T-cell (primary cell): ENCODE results near the gene MYOM3. TPM values are rescaled to one million over a fixed set of nuclear protein-coding genes. Genes with fewer than 3 reads are reported as not detected.

ENCODE experiments used
- ATAC-seq, 4 experiments: fragments of 200-7000 bp in 3 of 4; fragments of 150-1000 bp in 1 of 4; cut with Tn5 transposase; replicated peaks in 1 of 4; 1 replicate in 3 of 4; 2 replicates in 1 of 4; pipeline ENCODE4 v1.10.0; 2021; ENCODE audit warnings: moderate library complexity in 3 of 4, mild to moderate bottlenecking in 2 of 4, moderate number of reproducible peaks in 1 of 4
- CTCF ChIA-PET, 2 donors: fragments of 300-600 bp; sonication (Branson Sonifier 250); formaldehyde crosslinking; loops; one replicate each; lab custom pipeline; 2022; ENCODE audit warnings: antibody characterized with exemption in 2 of 2; lab: Charles Lee
- POLR2A ChIA-PET, 2 donors: fragments of 300-600 bp; sonication (Branson Sonifier 250); formaldehyde crosslinking; loops; one replicate each; lab custom pipeline; 2022; ENCODE audit warnings: antibody characterized with exemption in 2 of 2; lab: Charles Lee
- DNase-seq, 35 experiments: peaks; one replicate each; pipeline versions ENCODE4 v3.0.0 to v3.0.0-alpha.2; 2013 to 2023
- H3K27ac ChIP-seq: one replicate; pipeline ENCODE4 v1.5.1; 2013; ENCODE audit warnings: low read length
- H3K27me3 ChIP-seq, 2 experiments: replicated peaks in 1 of 2; 1 replicate in 1 of 2; 2 replicates in 1 of 2; pipeline versions ENCODE4 v1.6.1 to v1.7.0; 2013; ENCODE audit warnings: low read length in 1 of 2, mixed read lengths in 1 of 2; ENCODE audit not compliant: control insufficient read depth in 2 of 2, insufficient read depth in 2 of 2; ENCODE audit errors: extremely low read depth in 1 of 2
- H3K36me3 ChIP-seq, 2 donors: 1 replicate in 1 of 2; 2 replicates in 1 of 2; pipeline versions ENCODE4 v1.6.1 to v1.7.0; 2013; ENCODE audit warnings: low read length in 1 of 2; ENCODE audit not compliant: control insufficient read depth in 2 of 2, insufficient read depth in 1 of 2; ENCODE audit errors: extremely low read depth in 1 of 2
- H3K4me1 ChIP-seq, 2 experiments: 1 replicate in 1 of 2; 2 replicates in 1 of 2; pipeline versions ENCODE4 v1.6.1 to v1.7.0; 2013; ENCODE audit warnings: low read length in 2 of 2, mixed read lengths in 1 of 2; ENCODE audit not compliant: insufficient read depth in 2 of 2, control insufficient read depth in 1 of 2; ENCODE audit errors: extremely low read depth in 1 of 2
- H3K4me3 ChIP-seq, 2 donors: 1 replicate in 1 of 2; 2 replicates in 1 of 2; pipeline versions ENCODE4 v1.5.1 to v1.7.0; 2013; ENCODE audit warnings: mild to moderate bottlenecking in 2 of 2, low read length in 1 of 2, moderate library complexity in 1 of 2; ENCODE audit not compliant: control insufficient read depth in 1 of 2; ENCODE audit errors: extremely low read depth in 1 of 2
- H3K9me3 ChIP-seq: 2 replicates; pipeline ENCODE4 v1.7.0; 2013
- H3K27ac Mint-ChIP-seq, 2 donors: one replicate each; pipeline ENCODE4 v1.8.0; 2020 to 2021; ENCODE audit warnings: mild to moderate bottlenecking in 2 of 2, mixed read lengths in 2 of 2
- H3K27me3 Mint-ChIP-seq, 2 donors: one replicate each; pipeline ENCODE4 v1.8.0; 2021 to 2022; ENCODE audit warnings: mixed read lengths in 2 of 2
- H3K36me3 Mint-ChIP-seq: one replicate; pipeline ENCODE4 v1.8.0; 2021; ENCODE audit warnings: mixed read lengths
- H3K4me1 Mint-ChIP-seq, 3 donors: one replicate each; pipeline ENCODE4 v1.8.0; 2020 to 2022; ENCODE audit warnings: mixed read lengths in 3 of 3, mild to moderate bottlenecking in 1 of 3
- H3K4me3 Mint-ChIP-seq, 3 donors: one replicate each; pipeline ENCODE4 v1.8.0; 2020 to 2022; ENCODE audit warnings: mild to moderate bottlenecking in 3 of 3, mixed read lengths in 3 of 3, moderate library complexity in 3 of 3
- H3K9me3 Mint-ChIP-seq, 3 donors: one replicate each; pipeline ENCODE4 v1.8.0; 2020 to 2022; ENCODE audit warnings: mixed read lengths in 3 of 3
- whole genome bisulfite sequencing: methylation state at CpG from one replicate; pipeline ENCODE4 v1.1.5; 2013; ENCODE audit warnings: missing lambda C conversion rate; ENCODE audit not compliant: insufficient coverage; 5-methylcytosine and 5-hydroxymethylcytosine counted together
- total RNA-seq, 35 experiments: library from RNA in 6 of 35; stranded (reverse) in 6 of 35; fragments of 120-200 nt in 1 of 35; gene quantifications; one replicate each; pipeline versions ENCODE4 v1.2.1 to v1.2.4 and lab custom pipeline; 2013 to 2026

MYOM3 gene
- total RNA-seq, 5 donors from 2014 or later (not counting 1 experiment from before 2014, with no cell fraction given): not detected

- POLR2A ChIA-PET: interaction anchor here in 1 of 2 donors (0.6 kb wide), 1 partner anchor 241 kb away, joined by 9 read pairs; no protein-coding TSS in a partner anchor
- Mint-ChIP-seq H3K4me1 (peaks cover 6 to 18% (median 15%) of the 10 kb centered on the region in 3 donors), H3K27me3 (peaks cover 20 to 43% of the 10 kb centered on the region in 2 donors), H3K36me3 (no peaks in the 10 kb centered on the region), H3K9me3 (no peaks in the 10 kb centered on the region), H3K27ac (no peak overlapping the region), H3K4me3 (peak overlapping the region in 1 of 3 donors; percentile 52)
- Histone ChIP-seq H3K36me3 (no peaks in the 10 kb centered on the region), H3K4me3 (no peak overlapping the region), H3K4me1 (peaks cover 4 to 10% of the 10 kb centered on the region in 2 experiments), H3K27ac (no peak overlapping the region), H3K27me3 (peaks cover 20 to 45% of the 10 kb centered on the region in 2 experiments), H3K9me3 (no peaks in the 10 kb centered on the region)
- peak in 1 of 4 experiments; percentile 24 for ATAC-seq
- 64% methylated on average over 2 of the region's 5 CpGs for WGBS
- CTCF ChIA-PET: interaction anchor here (0.6 to 3.9 kb wide), 20 partner anchors 36 to 994 kb away, joined by 3 to 55 read pairs (median 4); partner anchors contain the start of genes IFNLR1 (in 1 of the 2) and NIPAL3 (in 1 of the 2)
- peak in 3 of 35 experiments; percentile 7 to 24 (median 22) for DNase-seq
These were observed 37.9 kb upstream of the MYOM3 start for GRCh38 chr1:24149866-24150233.

- DNase-seq: no peak
- 53% methylated on average over 3 of the region's 6 CpGs for WGBS
- no peaks in the 10 kb centered on the region for H3K36me3 ChIP-seq
- H3K4me1 ChIP-seq: peaks cover 4 to 10% of the 10 kb centered on the region in 2 experiments
- peaks cover 6 to 18% (median 15%) of the 10 kb centered on the region in 3 donors for H3K4me1 Mint-ChIP-seq
- no peak overlapping the region for H3K4me3 ChIP-seq
- CTCF ChIA-PET: interaction anchor here in 1 of 2 donors (3.9 kb wide), 1 partner anchor 244 kb away, joined by 55 read pairs; no protein-coding TSS in a partner anchor
- H3K27ac Mint-ChIP-seq: no peak overlapping the region
- H3K27ac ChIP-seq: no peak overlapping the region
- H3K4me3 Mint-ChIP-seq: no peak overlapping the region
- ATAC-seq: no peak
- peaks cover 18 to 48% of the 10 kb centered on the region in 2 experiments for H3K27me3 ChIP-seq
- peaks cover 23 to 46% of the 10 kb centered on the region in 2 donors for H3K27me3 Mint-ChIP-seq
- H3K9me3 Mint-ChIP-seq: no peaks in the 10 kb centered on the region
- POLR2A ChIA-PET: interaction anchor here in 1 of 2 donors (0.6 kb wide), 1 partner anchor 1297 kb away, joined by 5 read pairs; no protein-coding TSS in a partner anchor
- no peaks in the 10 kb centered on the region for H3K36me3 Mint-ChIP-seq
- no peaks in the 10 kb centered on the region for H3K9me3 ChIP-seq
These were observed 35.9 kb upstream of the MYOM3 start for GRCh38 chr1:24147816-24148215.

GRCh38 chr1:24147194-24147593, 35.3 kb upstream of the MYOM3 start:
- H3K36me3 Mint-ChIP-seq: no peaks in the 10 kb centered on the region
- WGBS: 84% methylated on average over 8 of the region's 9 CpGs
- no peak overlapping the region for H3K4me3 Mint-ChIP-seq
- H3K27me3 ChIP-seq: peaks cover 15 to 48% of the 10 kb centered on the region in 2 experiments
- ChIA-PET POLR2A (no interaction called here), CTCF (interaction anchor here in 1 of 2 donors (3.9 kb wide), 1 partner anchor 245 kb away, joined by 55 read pairs; no protein-coding TSS in a partner anchor)
- no peak overlapping the region for H3K27ac ChIP-seq
- peaks cover 6 to 18% (median 15%) of the 10 kb centered on the region in 3 donors for H3K4me1 Mint-ChIP-seq
- H3K4me1 ChIP-seq: peaks cover 4 to 10% of the 10 kb centered on the region in 2 experiments
- no peaks in the 10 kb centered on the region for H3K36me3 ChIP-seq
- ATAC-seq (no peak), DNase-seq (no peak)
- no peak overlapping the region for H3K27ac Mint-ChIP-seq
- H3K4me3 ChIP-seq: no peak overlapping the region
- H3K27me3 Mint-ChIP-seq: peaks cover 23 to 46% of the 10 kb centered on the region in 2 donors
- H3K9me3 ChIP-seq: no peaks in the 10 kb centered on the region
- no peaks in the 10 kb centered on the region for H3K9me3 Mint-ChIP-seq

GRCh38 chr1:24142546-24143534, 30.9 kb upstream of the MYOM3 start, which contains the start of gene IL22RA1:
Gene IL22RA1 (minus strand): TSS chr1:24143140. CDS start chr1:24143082, 58 bp downstream.
- peaks cover 0 to 6% of the 10 kb centered on the region in 2 experiments for H3K4me1 ChIP-seq
- POLR2A ChIA-PET: no interaction called here
- H3K9me3 ChIP-seq: no peaks in the 10 kb centered on the region
- no peaks in the 10 kb centered on the region for H3K9me3 Mint-ChIP-seq
- H3K27ac ChIP-seq: no peak within 1 kb of the TSS
- 79% methylated on average over 17 of the region's 22 CpGs for WGBS
- CTCF ChIA-PET: no interaction called here
- H3K36me3 ChIP-seq: no peaks in the 10 kb centered on the region
- ATAC-seq: no peak
- H3K36me3 Mint-ChIP-seq: no peaks in the 10 kb centered on the region
- H3K27me3 ChIP-seq: peaks cover 0 to 42% of the 10 kb centered on the region in 2 experiments
- DNase-seq: no peak
- H3K4me3 Mint-ChIP-seq: no peak within 1 kb of the TSS
- H3K27ac Mint-ChIP-seq: no peak within 1 kb of the TSS
- peaks cover 8 to 18% of the 10 kb centered on the region in 2 donors for H3K27me3 Mint-ChIP-seq
- H3K4me1 Mint-ChIP-seq: peaks cover 0 to 4% (median 4%) of the 10 kb centered on the region in 3 donors
- H3K4me3 ChIP-seq: no peak within 1 kb of the TSS

GRCh38 chr1:24141311-24141997, 29.5 kb upstream of the MYOM3 start:
- Mint-ChIP-seq H3K9me3 (no peaks in the 10 kb centered on the region), H3K27me3 (peaks cover 8 to 13% of the 10 kb centered on the region in 2 donors), H3K36me3 (no peaks in the 10 kb centered on the region), H3K4me3 (no peak overlapping the region), H3K27ac (no peak overlapping the region), H3K4me1 (peaks cover 0 to 4% (median 4%) of the 10 kb centered on the region in 3 donors)
- no peak overlapping the region for H3K4me3 ChIP-seq
- 100% methylated on average over 2 of the region's 10 CpGs for WGBS
- peaks cover 0 to 38% of the 10 kb centered on the region in 2 experiments for H3K27me3 ChIP-seq
- ChIA-PET POLR2A (no interaction called here), CTCF (no interaction called here)
- DNase-seq (no peak), ATAC-seq (no peak)
- H3K4me1 ChIP-seq: peaks cover 0 to 6% of the 10 kb centered on the region in 2 experiments
- no peaks in the 10 kb centered on the region for H3K9me3 ChIP-seq
- H3K36me3 ChIP-seq: no peaks in the 10 kb centered on the region
- no peak overlapping the region for H3K27ac ChIP-seq
